ENCODE data around the gene ABCC1. TPM values are rescaled to one million over a fixed set of nuclear protein-coding genes. Genes with fewer than 3 reads are reported as not detected.

Gene ABCC1
- total RNA-seq, 1 donor from 2014 or later: 29.9 TPM

DNA sequence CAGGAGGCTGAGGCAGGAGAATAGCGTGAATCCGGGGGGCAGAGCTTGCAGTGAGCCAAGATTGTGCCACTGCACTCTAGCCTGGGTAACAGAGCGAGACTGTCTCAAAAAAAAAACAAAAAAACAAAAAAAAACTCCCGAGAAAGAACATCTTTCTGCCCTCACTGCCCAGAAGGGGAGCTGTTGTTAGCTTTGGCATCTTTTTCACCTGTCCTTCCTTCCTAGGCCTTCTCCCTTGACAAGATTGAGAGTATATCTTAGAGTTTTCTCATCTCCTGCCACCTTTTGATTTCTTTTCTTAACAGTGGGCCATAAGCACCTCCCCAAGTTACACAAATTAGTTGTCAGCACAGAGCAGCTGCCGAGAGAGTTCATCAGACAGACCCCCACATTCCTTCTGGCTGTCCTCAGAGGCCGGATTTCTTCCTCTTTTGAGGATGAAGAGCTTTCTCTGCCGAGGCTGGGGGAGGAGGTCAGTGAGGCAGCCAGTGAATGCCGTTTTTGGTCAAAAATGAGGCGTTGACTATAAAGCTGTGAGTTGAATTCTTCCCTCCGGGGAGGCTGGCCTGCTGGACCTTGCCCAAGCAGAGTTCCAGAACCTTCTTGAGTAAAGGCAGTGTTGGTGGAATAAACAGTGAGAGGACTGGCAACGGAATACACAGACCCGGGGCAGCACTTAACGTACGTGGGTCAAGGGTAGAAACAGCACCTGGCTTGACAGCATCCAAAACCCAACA is 146.9 kb downstream of the ABCC1 start:
- Mint-ChIP-seq H3K36me3 (ENCODE audit: unreplicated experiment) (no peaks in the 10 kb centered on the region), H3K27ac (ENCODE audit: unreplicated experiment) (no peak overlapping the region), H3K9me3 (ENCODE audit: unreplicated experiment) (peaks cover 2% of the 10 kb centered on the region), H3K4me3 (ENCODE audit: unreplicated experiment) (no peak overlapping the region), H3K27me3 (ENCODE audit: unreplicated experiment) (peaks cover 2% of the 10 kb centered on the region), H3K4me1 (ENCODE audit: low read depth, unreplicated experiment) (peaks cover 4% of the 10 kb centered on the region)
- TF ChIP-seq, protein P1, sequence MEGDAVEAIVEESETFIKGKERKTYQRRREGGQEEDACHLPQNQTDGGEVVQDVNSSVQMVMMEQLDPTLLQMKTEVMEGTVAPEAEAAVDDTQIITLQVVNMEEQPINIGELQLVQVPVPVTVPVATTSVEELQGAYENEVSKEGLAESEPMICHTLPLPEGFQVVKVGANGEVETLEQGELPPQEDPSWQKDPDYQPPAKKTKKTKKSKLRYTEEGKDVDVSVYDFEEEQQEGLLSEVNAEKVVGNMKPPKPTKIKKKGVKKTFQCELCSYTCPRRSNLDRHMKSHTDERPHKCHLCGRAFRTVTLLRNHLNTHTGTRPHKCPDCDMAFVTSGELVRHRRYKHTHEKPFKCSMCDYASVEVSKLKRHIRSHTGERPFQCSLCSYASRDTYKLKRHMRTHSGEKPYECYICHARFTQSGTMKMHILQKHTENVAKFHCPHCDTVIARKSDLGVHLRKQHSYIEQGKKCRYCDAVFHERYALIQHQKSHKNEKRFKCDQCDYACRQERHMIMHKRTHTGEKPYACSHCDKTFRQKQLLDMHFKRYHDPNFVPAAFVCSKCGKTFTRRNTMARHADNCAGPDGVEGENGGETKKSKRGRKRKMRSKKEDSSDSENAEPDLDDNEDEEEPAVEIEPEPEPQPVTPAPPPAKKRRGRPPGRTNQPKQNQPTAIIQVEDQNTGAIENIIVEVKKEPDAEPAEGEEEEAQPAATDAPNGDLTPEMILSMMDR (IDR thresholded peaks at IDR 0.05; ENCODE audit: partially characterized antibody, unreplicated experiment): no peak
- DNase-seq: no peak

- H3K27me3 Mint-ChIP-seq (ENCODE audit: unreplicated experiment): peaks cover 4% of the 10 kb centered on the region
- no peak for DNase-seq
- H3K4me1 Mint-ChIP-seq (ENCODE audit: low read depth, unreplicated experiment): peaks cover 4% of the 10 kb centered on the region
- no peak overlapping the region for H3K4me3 Mint-ChIP-seq (ENCODE audit: unreplicated experiment)
- peaks cover 2% of the 10 kb centered on the region for H3K9me3 Mint-ChIP-seq (ENCODE audit: unreplicated experiment)
- H3K36me3 Mint-ChIP-seq (ENCODE audit: unreplicated experiment): no peaks in the 10 kb centered on the region
- H3K27ac Mint-ChIP-seq (ENCODE audit: unreplicated experiment): no peak overlapping the region
- TF ChIP-seq, protein P1 (IDR thresholded peaks at IDR 0.05; ENCODE audit: partially characterized antibody, unreplicated experiment): no peak
Measured at GRCh38 chr16:16096858-16097213, 147.4 kb downstream of the ABCC1 start.

- Mint-ChIP-seq H3K4me1 (ENCODE audit: low read depth, unreplicated experiment) (peaks cover 2% of the 10 kb centered on the region), H3K27me3 (ENCODE audit: unreplicated experiment) (peaks cover 6% of the 10 kb centered on the region), H3K9me3 (ENCODE audit: unreplicated experiment) (no peaks in the 10 kb centered on the region), H3K36me3 (ENCODE audit: unreplicated experiment) (peaks cover 9% of the 10 kb centered on the region), H3K4me3 (ENCODE audit: unreplicated experiment) (no peak overlapping the region), H3K27ac (ENCODE audit: unreplicated experiment) (no peak overlapping the region)
- DNase-seq: no peak
- TF ChIP-seq, protein P1 (IDR thresholded peaks at IDR 0.05; ENCODE audit: partially characterized antibody, unreplicated experiment): no peak
Measured at GRCh38 chr16:16099320-16099719, 149.9 kb downstream of the ABCC1 start.

- peaks cover 5% of the 10 kb centered on the region for H3K4me1 Mint-ChIP-seq (ENCODE audit: low read depth, unreplicated experiment)
- TF ChIP-seq, protein P1 (IDR thresholded peaks at IDR 0.05; ENCODE audit: partially characterized antibody, unreplicated experiment): no peak
- peaks cover 9% of the 10 kb centered on the region for H3K36me3 Mint-ChIP-seq (ENCODE audit: unreplicated experiment)
- no peak overlapping the region for H3K27ac Mint-ChIP-seq (ENCODE audit: unreplicated experiment)
- H3K9me3 Mint-ChIP-seq (ENCODE audit: unreplicated experiment): no peaks in the 10 kb centered on the region
- no peak for DNase-seq
- H3K4me3 Mint-ChIP-seq (ENCODE audit: unreplicated experiment): no peak overlapping the region
- H3K27me3 Mint-ChIP-seq (ENCODE audit: unreplicated experiment): peaks cover 8% of the 10 kb centered on the region
Measured at GRCh38 chr16:16100631-16101030, 151.2 kb downstream of the ABCC1 start.

GRCh38 chr16:16101585-16101984 is 152.2 kb downstream of the ABCC1 start:
- TF ChIP-seq, protein P1 (IDR thresholded peaks at IDR 0.05; ENCODE audit: partially characterized antibody, unreplicated experiment): no peak
- DNase-seq: no peak
- peaks cover 8% of the 10 kb centered on the region for H3K27me3 Mint-ChIP-seq (ENCODE audit: unreplicated experiment)
- H3K4me1 Mint-ChIP-seq (ENCODE audit: low read depth, unreplicated experiment): peaks cover 3% of the 10 kb centered on the region
- peaks cover 9% of the 10 kb centered on the region for H3K36me3 Mint-ChIP-seq (ENCODE audit: unreplicated experiment)
- H3K4me3 Mint-ChIP-seq (ENCODE audit: unreplicated experiment): no peak overlapping the region
- H3K9me3 Mint-ChIP-seq (ENCODE audit: unreplicated experiment): no peaks in the 10 kb centered on the region
- H3K27ac Mint-ChIP-seq (ENCODE audit: unreplicated experiment): no peak overlapping the region
